WTC11 (cell line): ENCODE results near the gene SKAP1.

Experiments
- CTCF ChIP-seq: fragments of 200-600 bp; IDR thresholded peaks from 2 replicates; pipeline ENCODE4 v1.8.0; 2022; ENCODE audit warnings: antibody characterized with exemption
- FOXK1 ChIP-seq: sonication (generic); formaldehyde crosslinking; IDR thresholded peaks from 2 replicates; pipeline ENCODE4 v1.8.0; 2022; ENCODE audit warnings: mild to moderate bottlenecking, moderate library complexity, missing genetic modification reagents
- GABPB1 ChIP-seq: sonication (generic); formaldehyde crosslinking; IDR thresholded peaks from 2 replicates; pipeline ENCODE4 v1.8.1; 2023; ENCODE audit warnings: mild to moderate bottlenecking, missing genetic modification reagents
- NR2C2 ChIP-seq: sonication (generic); formaldehyde crosslinking; IDR thresholded peaks from 2 replicates; pipeline ENCODE4 v1.8.0; 2022; ENCODE audit warnings: mild to moderate bottlenecking, missing genetic modification reagents
- PRRX2 ChIP-seq: fragments of 250-450 bp; sonication (Bioruptor Pico); IDR thresholded peaks from 2 replicates; pipeline ENCODE4 v1.8.0; 2021; ENCODE audit warnings: mild to moderate bottlenecking
- TCF7 ChIP-seq: sonication (generic); formaldehyde crosslinking; IDR thresholded peaks from 2 replicates; pipeline ENCODE4 v1.8.0; 2022; ENCODE audit warnings: mild to moderate bottlenecking, low read depth, missing genetic modification reagents, moderate library complexity

GRCh38 chr17:48295362-48296288 is 134.4 kb downstream of the SKAP1 start:
- TF ChIP-seq CTCF (no peak), TCF7 (CRISPR knock-in tag) (no peak), NR2C2 (CRISPR knock-in tag) (no peak), FOXK1 (CRISPR knock-in tag) (no peak), GABPB1 (CRISPR knock-in tag) (no peak), PRRX2 (CRISPR knock-in tag) (no peak)
